ENCODE measurements around the gene LRFN5.

DNA sequence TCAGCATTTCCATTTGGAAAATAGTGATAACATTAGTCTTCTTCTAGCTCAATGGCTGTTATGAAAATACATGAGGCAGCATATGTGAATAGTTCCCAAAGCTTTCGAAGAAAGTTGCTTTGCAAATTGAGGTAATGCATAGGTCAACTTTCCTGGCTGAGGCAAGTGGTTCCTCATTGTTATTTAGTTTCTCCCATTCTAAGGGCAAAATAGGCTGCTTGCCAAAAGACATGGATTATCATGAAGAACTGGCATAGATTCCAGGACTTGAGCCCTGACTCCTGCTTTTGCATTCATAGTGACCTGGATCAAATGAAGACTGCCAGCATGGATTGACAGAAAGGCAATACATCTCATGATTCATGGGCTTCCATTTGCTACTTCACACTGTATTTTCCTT, 35.7 kb downstream of the LRFN5 start:
- no peak for TF ChIP-seq CTCF (IDR thresholded peaks at IDR 0.05; ENCODE audit: control extremely low read depth in 1 of 3, insufficient read depth in 1 of 3, low read depth in 1 of 3, low read length in 3 of 3)
- no peak for TF ChIP-seq HDAC2 (IDR thresholded peaks at IDR 0.05; ENCODE audit: borderline replicate concordance in 1 of 2, low read depth in 2 of 2, low read length in 2 of 2)
- TF ChIP-seq POLR2A (IDR thresholded peaks at IDR 0.05; ENCODE audit: control extremely low read depth in 1 of 2, low read depth in 2 of 2, low read length in 2 of 2) = no peak
- no peak for TF ChIP-seq CEBPB (IDR thresholded peaks at IDR 0.05; ENCODE audit: low read depth, low read length)
- no peak for TF ChIP-seq EP300 (IDR thresholded peaks at IDR 0.05; ENCODE audit: borderline replicate concordance in 1 of 2, low read depth in 2 of 2, low read length in 2 of 2)

Measured in H1 (cell line).